Endothelial cell of umbilical vein (primary cell): Measurements from ENCODE around the gene MGAT5B. TPM values are rescaled to one million over a fixed set of nuclear protein-coding genes. Genes with fewer than 3 reads are reported as not detected.

Experiments
- BruUV-seq: library from RNA; stranded (reverse); fragments of 400-500 nt; replicated peaks from 2 replicates; lab custom pipeline; 2021; lab: Mats Ljungman, UMichigan
- CTCF ChIA-PET: fragments of 300-600, 350-600 bp; sonication (Branson Sonifier 250); formaldehyde crosslinking; loops from one replicate; lab custom pipeline; 2021; ENCODE audit warnings: antibody characterized with exemption, inconsistent platforms; lab: Charles Lee
- POLR2A ChIA-PET: fragments of 300-600, 350-600 bp; sonication (Branson Sonifier 250); formaldehyde crosslinking; loops from one replicate; lab custom pipeline; 2021; ENCODE audit warnings: antibody characterized with exemption, inconsistent platforms; lab: Charles Lee
- DNase-seq: peaks from one replicate; pipeline ENCODE4 v3.0.0-alpha.2; 2011; ENCODE audit warnings: low read depth, low spot score
- FAIRE-seq: peaks from 2 replicates; lab custom pipeline; 2011; peaks lifted over from hg19 to GRCh38; lab: Jason Lieb, UNC
- H2AFZ ChIP-seq: 2 replicates; pipeline ENCODE4 v1.6.0; 2012; ENCODE audit warnings: low read depth, low read length, control low read depth, inconsistent platforms
- H3K27ac ChIP-seq: 2 replicates; pipeline ENCODE4 v1.5.1; 2011; ENCODE audit warnings: low read depth, mild to moderate bottlenecking, control low read depth, low read length, moderate library complexity; ENCODE audit not compliant: insufficient read depth
- H3K27me3 ChIP-seq, 2 experiments: 2 replicates each; pipeline versions ENCODE4 v1.6.0 to v1.6.1; 2011; ENCODE audit warnings: low read length in 2 of 2, mixed read lengths in 1 of 2; ENCODE audit not compliant: control insufficient read depth in 2 of 2, insufficient read depth in 2 of 2
- H3K36me3 ChIP-seq, 2 experiments: 2 replicates in 1 of 2; 3 replicates in 1 of 2; pipeline ENCODE4 v1.5.1; 2011; ENCODE audit warnings: low read length in 2 of 2, mild to moderate bottlenecking in 1 of 2, moderate library complexity in 1 of 2; ENCODE audit not compliant: control insufficient read depth in 2 of 2, insufficient read depth in 2 of 2; ENCODE audit errors: extremely low read depth in 1 of 2
- H3K4me1 ChIP-seq: 3 replicates; pipeline ENCODE4 v1.5.1; 2011; ENCODE audit warnings: mild to moderate bottlenecking, low read length; ENCODE audit not compliant: control insufficient read depth, insufficient read depth; ENCODE audit errors: extremely low read depth
- H3K4me2 ChIP-seq: 2 replicates; pipeline ENCODE4 v1.6.1; 2011; ENCODE audit warnings: low read length, control low read depth, mixed read lengths; ENCODE audit not compliant: insufficient read depth
- H3K4me3 ChIP-seq, 3 experiments: fragments of 200-600 bp in 1 of 3; sonication (generic), shearing (Covaris generic) in 1 of 3; replicated peaks in 1 of 3; 2 replicates each; pipeline ENCODE4 v1.5.1; 2011 to 2016; ENCODE audit warnings: control low read depth in 3 of 3, low read length in 3 of 3, mild to moderate bottlenecking in 2 of 3, inconsistent platforms in 1 of 3, low read depth in 1 of 3, moderate library complexity in 1 of 3; ENCODE audit not compliant: insufficient read depth in 1 of 3
- H3K79me2 ChIP-seq: 2 replicates; pipeline ENCODE4 v1.6.0; 2012; ENCODE audit warnings: low read length, inconsistent platforms; ENCODE audit not compliant: control insufficient read depth, insufficient read depth
- H3K9ac ChIP-seq: replicated peaks from 2 replicates; pipeline ENCODE3; 2011; ENCODE audit warnings: low read length, control low read depth; ENCODE audit not compliant: insufficient read depth; ENCODE audit errors: extremely low read depth
- H3K9me1 ChIP-seq: replicated peaks from 3 replicates; pipeline ENCODE4 v1.6.0; 2011; ENCODE audit warnings: mild to moderate bottlenecking, low read length; ENCODE audit not compliant: control insufficient read depth, insufficient read depth; ENCODE audit errors: extremely low read depth
- H3K9me3 ChIP-seq: replicated peaks from 2 replicates; pipeline ENCODE4 v1.5.1; 2012; ENCODE audit warnings: low read length, inconsistent platforms; ENCODE audit not compliant: control insufficient read depth, insufficient read depth
- H4K20me1 ChIP-seq: replicated peaks from 2 replicates; pipeline ENCODE3; 2011; ENCODE audit warnings: mild to moderate bottlenecking, low read length; ENCODE audit not compliant: control insufficient read depth, insufficient read depth; ENCODE audit errors: extremely low read depth
- CTCF ChIP-seq, 2 donors: IDR thresholded peaks; 1 replicate in 1 of 2; 2 replicates in 1 of 2; pipeline ENCODE4 v1.5.1; 2011; ENCODE audit warnings: low read length in 2 of 2, mild to moderate bottlenecking in 2 of 2, moderate library complexity in 2 of 2, control low read depth in 1 of 2, inconsistent platforms in 1 of 2, low read depth in 1 of 2; ENCODE audit not compliant: insufficient read depth in 1 of 2; ENCODE audit errors: extremely low read depth in 1 of 2
- EZH2 ChIP-seq: IDR thresholded peaks from 2 replicates; pipeline ENCODE4 v1.6.1; 2012; ENCODE audit warnings: borderline replicate concordance, low read depth, mild to moderate bottlenecking, moderate library complexity, low read length, inconsistent platforms; ENCODE audit not compliant: severe bottlenecking
- FOS ChIP-seq: IDR thresholded peaks from 2 replicates; pipeline ENCODE4 v1.6.1; 2011; ENCODE audit warnings: mild to moderate bottlenecking, low read length, moderate library complexity, borderline replicate concordance; ENCODE audit not compliant: insufficient read depth
- GATA2 ChIP-seq: IDR thresholded peaks from 2 replicates; pipeline ENCODE4 v1.7.0; 2011; ENCODE audit warnings: low read depth, mild to moderate bottlenecking, moderate library complexity, mixed read lengths, low read length; ENCODE audit not compliant: insufficient read length, insufficient read depth
- JUN ChIP-seq: IDR thresholded peaks from 2 replicates; pipeline ENCODE4 v1.6.1; 2011; ENCODE audit warnings: borderline replicate concordance, low read depth; ENCODE audit not compliant: insufficient read length, insufficient read depth
- MAX ChIP-seq: IDR thresholded peaks from 2 replicates; pipeline ENCODE4 v1.6.1; 2011; ENCODE audit not compliant: insufficient read depth, insufficient read length
- MYC ChIP-seq: IDR thresholded peaks from one replicate; pipeline ENCODE4 v1.6.1; 2011; ENCODE audit warnings: mild to moderate bottlenecking, low read depth, low read length
- POLR2A ChIP-seq: IDR thresholded peaks from 2 replicates; pipeline ENCODE4 v1.6.1; 2012; ENCODE audit warnings: low read depth, mild to moderate bottlenecking, control low read depth, low read length
- POLR2AphosphoS5 ChIP-seq: IDR thresholded peaks from 2 replicates; pipeline ENCODE4 v1.6.1; 2012; ENCODE audit warnings: low read depth, mild to moderate bottlenecking, control low read depth, low read length, moderate library complexity; ENCODE audit not compliant: insufficient read depth
- dilution Hi-C: fragments of 300-500 bp; cut with MboI; formaldehyde crosslinking; loops from one replicate; pipeline ENCODE4 v1.15.0; 2019; ENCODE audit warnings: low sequenced_read_pairs; ENCODE audit not compliant: extremely low pct_ligation_motif_present
- intact Hi-C: fragments of 100-400 bp; cut with micrococcal nuclease; formaldehyde crosslinking; loops from one replicate; pipeline ENCODE4 v1.10.0; 2022
- polyA plus RNA-seq, 4 experiments: library from polyadenylated mRNA; depleted of rRNA in 3 of 4; stranded (reverse) in 3 of 4; unstranded in 1 of 4; fragments of >200 nt; gene quantifications; 2 replicates each; pipeline versions ENCODE4 v1.2.1 to v1.2.3, GENCODE V29; 2011 to 2012; ENCODE audit warnings: missing spikeins in 1 of 4
- total RNA-seq: library from RNA; stranded (reverse); gene quantifications from 2 replicates; pipeline ENCODE4 v1.2.3, GENCODE V29; 2021

MGAT5B gene
- total and polyA plus RNA-seq, 2 donors (not counting 3 experiments of a cell fraction or from before 2014, with no cell fraction given): 1.7 to 2.1 TPM

GRCh38 chr17:76924345-76925342 lies 56.4 kb downstream of the MGAT5B start:
- no peaks in the 10 kb centered on the region for H3K36me3 ChIP-seq
- TF ChIP-seq EZH2 (no peak), POLR2A (no peak), JUN (no peak), FOS (no peak)

GRCh38 chr17:76925441-76925891 lies 57.3 kb downstream of the MGAT5B start:
- Histone ChIP-seq H3K4me3 (no peak overlapping the region), H3K27me3 (no peaks in the 10 kb centered on the region), H3K27ac (no peak overlapping the region), H3K79me2 (no peaks in the 10 kb centered on the region), H4K20me1 (no peaks in the 10 kb centered on the region), H2AFZ (no peak overlapping the region), H3K9me1 (no peaks in the 10 kb centered on the region), H3K36me3 (no peaks in the 10 kb centered on the region), H3K4me1 (no peaks in the 10 kb centered on the region), H3K9ac (no peak overlapping the region), H3K4me2 (no peak overlapping the region), H3K9me3 (no peaks in the 10 kb centered on the region)
- FAIRE-seq: no peak
- BruUV-seq: no TSS peak
- ChIA-PET POLR2A (no interaction called here), CTCF (no interaction called here)
- intact Hi-C loops: no loop called here
- TF ChIP-seq JUN (no peak), CTCF (IDR thresholded peaks at IDR 0.05; ENCODE audit: extremely low read depth in 1 of 2, insufficient read depth in 1 of 2, low read depth in 1 of 2, low read length in 2 of 2) (no peak), POLR2A (no peak), MAX (no peak), FOS (no peak), GATA2 (no peak), EZH2 (no peak), MYC (no peak), POLR2AphosphoS5 (no peak)
- DNase-seq: no peak
- dilution Hi-C loops: no loop called here

More at GRCh38 chr17:76924345-76925342, 56.4 kb downstream of the MGAT5B start:
- Histone ChIP-seq H3K79me2 (no peaks in the 10 kb centered on the region), H3K4me1 (no peaks in the 10 kb centered on the region), H2AFZ (no peak overlapping the region), H3K9ac (no peak overlapping the region), H4K20me1 (no peaks in the 10 kb centered on the region), H3K4me3 (no peak overlapping the region), H3K27ac (no peak overlapping the region), H3K9me1 (no peaks in the 10 kb centered on the region), H3K4me2 (no peak overlapping the region), H3K9me3 (no peaks in the 10 kb centered on the region), H3K27me3 (no peaks in the 10 kb centered on the region)
- ChIA-PET CTCF (no interaction called here), POLR2A (no interaction called here)
- intact Hi-C loops: no loop called here
- BruUV-seq: no TSS peak
- DNase-seq (no peak), FAIRE-seq (no peak)
- dilution Hi-C loops: no loop called here
